Activated B cell treated with CpG ODN at 0.5 μM for 24 hours (primary cell): ENCODE data around the gene LYG2. TPM values are rescaled to one million over a fixed set of nuclear protein-coding genes. Genes with fewer than 3 reads are reported as not detected.

Source experiments
- ATAC-seq: fragments of 200-7000 bp; cut with Tn5 transposase; one replicate; pipeline ENCODE4 v1.10.0; 2021; ENCODE audit warnings: low read depth, mild to moderate bottlenecking, moderate library complexity
- CTCF ChIA-PET: fragments of 350-600 bp; sonication (Branson Sonifier 250); formaldehyde crosslinking; loops from one replicate; lab custom pipeline; 2021; ENCODE audit warnings: antibody characterized with exemption; lab: Charles Lee
- POLR2A ChIA-PET: fragments of 350-600 bp; sonication (Branson Sonifier 250); formaldehyde crosslinking; loops from one replicate; lab custom pipeline; 2021; ENCODE audit warnings: antibody characterized with exemption; lab: Charles Lee
- DNase-seq: peaks from one replicate; pipeline ENCODE4 v3.0.0; 2022
- H3K27ac Mint-ChIP-seq: one replicate; pipeline ENCODE4 v1.8.0; 2020; ENCODE audit warnings: mixed read lengths
- H3K27me3 Mint-ChIP-seq: one replicate; pipeline ENCODE4 v1.8.0; 2021; ENCODE audit warnings: mixed read lengths
- H3K36me3 Mint-ChIP-seq: one replicate; pipeline ENCODE4 v1.8.0; 2021; ENCODE audit warnings: low read depth, mixed read lengths
- H3K4me1 Mint-ChIP-seq: one replicate; pipeline ENCODE4 v1.8.0; 2021; ENCODE audit warnings: mixed read lengths
- H3K4me3 Mint-ChIP-seq: one replicate; pipeline ENCODE4 v1.8.0; 2020; ENCODE audit warnings: mild to moderate bottlenecking, mixed read lengths
- H3K9me3 Mint-ChIP-seq: one replicate; pipeline ENCODE4 v1.8.0; 2020; ENCODE audit warnings: mixed read lengths
- intact Hi-C: fragments of 100-400 bp; cut with micrococcal nuclease; formaldehyde crosslinking; loops from one replicate; pipeline ENCODE4 v1.15.1; 2024
- total RNA-seq: library from RNA; stranded (reverse); gene quantifications from 2 replicates; pipeline ENCODE4 v1.2.3, GENCODE V29; 2022
- TF ChIP-seq, protein P1 (sequence below): fragments of 200-600 bp; IDR thresholded peaks from one replicate; pipeline ENCODE4 v1.8.0; 2022; ENCODE audit warnings: antibody characterized with exemption, mild to moderate bottlenecking

LYG2 gene
- total RNA-seq, 1 donor from 2014 or later, result not detected

DNA sequence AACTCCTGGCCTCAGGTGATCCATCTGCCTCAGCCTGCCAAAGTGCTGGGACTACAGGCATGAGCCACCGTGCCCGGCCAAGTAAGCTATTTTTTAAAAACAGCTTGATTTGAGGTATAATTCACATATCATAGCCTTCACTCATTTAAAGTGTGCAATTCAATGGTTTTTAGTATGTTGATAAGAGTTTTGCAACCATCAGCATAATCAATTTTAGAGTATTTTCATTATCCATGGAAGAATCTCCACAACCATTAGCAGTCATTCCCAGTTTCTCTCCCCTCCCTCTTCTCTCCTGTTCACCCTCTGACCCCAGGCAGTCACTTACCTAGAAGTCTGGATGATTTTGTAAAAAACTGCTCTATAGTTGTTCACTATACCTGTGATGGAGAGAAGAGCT is 4.7 kb upstream of the LYG2 start:
- H3K27ac Mint-ChIP-seq, result no peak overlapping the region
- no peaks in the 10 kb centered on the region for H3K9me3 Mint-ChIP-seq
- no peaks in the 10 kb centered on the region for H3K36me3 Mint-ChIP-seq
- no peaks in the 10 kb centered on the region for H3K4me1 Mint-ChIP-seq
- intact Hi-C loops, result no loop called here
- TF ChIP-seq, protein P1, sequence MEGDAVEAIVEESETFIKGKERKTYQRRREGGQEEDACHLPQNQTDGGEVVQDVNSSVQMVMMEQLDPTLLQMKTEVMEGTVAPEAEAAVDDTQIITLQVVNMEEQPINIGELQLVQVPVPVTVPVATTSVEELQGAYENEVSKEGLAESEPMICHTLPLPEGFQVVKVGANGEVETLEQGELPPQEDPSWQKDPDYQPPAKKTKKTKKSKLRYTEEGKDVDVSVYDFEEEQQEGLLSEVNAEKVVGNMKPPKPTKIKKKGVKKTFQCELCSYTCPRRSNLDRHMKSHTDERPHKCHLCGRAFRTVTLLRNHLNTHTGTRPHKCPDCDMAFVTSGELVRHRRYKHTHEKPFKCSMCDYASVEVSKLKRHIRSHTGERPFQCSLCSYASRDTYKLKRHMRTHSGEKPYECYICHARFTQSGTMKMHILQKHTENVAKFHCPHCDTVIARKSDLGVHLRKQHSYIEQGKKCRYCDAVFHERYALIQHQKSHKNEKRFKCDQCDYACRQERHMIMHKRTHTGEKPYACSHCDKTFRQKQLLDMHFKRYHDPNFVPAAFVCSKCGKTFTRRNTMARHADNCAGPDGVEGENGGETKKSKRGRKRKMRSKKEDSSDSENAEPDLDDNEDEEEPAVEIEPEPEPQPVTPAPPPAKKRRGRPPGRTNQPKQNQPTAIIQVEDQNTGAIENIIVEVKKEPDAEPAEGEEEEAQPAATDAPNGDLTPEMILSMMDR, result no peak
- DNase-seq, result no peak
- ATAC-seq, result no peak
- H3K4me3 Mint-ChIP-seq, result no peak overlapping the region
- CTCF ChIA-PET, result no interaction called here
- H3K27me3 Mint-ChIP-seq, result peaks cover 2% of the 10 kb centered on the region
- POLR2A ChIA-PET, result no interaction called here

DNA sequence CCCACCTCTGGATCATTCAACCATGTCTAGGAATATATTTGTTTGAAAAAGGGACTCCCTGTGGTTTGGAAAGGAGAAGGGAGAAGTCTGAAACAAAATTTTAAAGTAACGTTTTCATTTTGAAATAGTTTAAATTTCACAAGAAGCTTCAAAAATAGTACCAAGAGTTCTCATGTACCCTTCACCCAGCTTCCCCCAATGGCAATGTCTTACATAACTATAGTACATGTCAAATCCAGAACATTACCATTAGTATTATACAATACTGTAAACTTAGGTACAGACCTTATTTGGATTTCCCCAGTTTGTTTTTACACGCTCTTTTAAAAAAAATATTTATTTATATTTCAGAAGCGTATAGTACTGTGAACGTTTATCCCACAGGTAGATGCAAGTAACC is 4.0 kb upstream of the LYG2 start:
- no peak overlapping the region for H3K4me3 Mint-ChIP-seq
- DNase-seq (no peak), ATAC-seq (no peak)
- ChIA-PET CTCF (no interaction called here), POLR2A (no interaction called here)
- no peaks in the 10 kb centered on the region for H3K9me3 Mint-ChIP-seq
- peaks cover 2% of the 10 kb centered on the region for H3K27me3 Mint-ChIP-seq
- intact Hi-C loops, result no loop called here
- no peak overlapping the region for H3K27ac Mint-ChIP-seq
- no peaks in the 10 kb centered on the region for H3K4me1 Mint-ChIP-seq
- H3K36me3 Mint-ChIP-seq, result no peaks in the 10 kb centered on the region
- TF ChIP-seq, protein P1, result no peak

DNA sequence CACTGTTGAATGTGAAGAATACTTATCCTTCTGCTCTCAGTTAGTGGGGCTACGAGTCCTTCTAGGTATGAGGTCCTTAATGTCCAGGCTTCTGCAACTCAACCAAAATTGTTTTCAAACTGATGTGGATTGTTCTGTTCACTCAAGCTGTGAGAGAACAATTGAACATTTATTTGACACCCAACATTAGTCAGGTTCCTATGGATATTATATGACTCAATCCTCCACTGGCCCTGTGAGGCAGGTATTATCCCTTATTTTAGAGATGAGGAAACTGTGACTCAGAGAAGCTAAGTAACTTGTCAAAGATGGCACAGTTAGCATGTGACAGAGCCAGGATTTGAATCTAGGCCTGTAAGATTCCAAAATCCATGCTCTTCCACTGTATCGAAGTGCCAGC is 1.2 kb upstream of the LYG2 start:
- CTCF ChIA-PET, result no interaction called here
- no peak for ATAC-seq

DNA sequence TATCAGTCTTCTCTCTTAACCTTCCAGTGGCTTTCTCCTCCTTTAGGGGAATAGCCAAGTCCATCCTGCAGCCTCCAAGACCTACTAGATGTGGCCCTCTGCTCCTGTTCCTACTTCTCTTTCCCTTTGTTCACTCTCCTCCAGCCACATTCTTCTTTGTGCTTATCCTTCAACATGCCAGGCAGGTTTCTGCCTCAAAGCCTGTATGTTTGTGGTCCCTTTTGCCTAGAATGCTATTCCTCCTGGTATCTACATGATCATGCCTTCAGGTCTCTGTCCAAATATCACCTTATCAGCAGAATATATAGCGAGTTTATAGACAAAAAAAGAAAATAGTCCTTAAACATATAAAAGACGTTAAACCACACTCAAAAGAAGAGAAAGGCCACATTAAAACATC is 5.5 kb downstream of the LYG2 start:
- no peaks in the 10 kb centered on the region for H3K27me3 Mint-ChIP-seq
- CTCF ChIA-PET, result no interaction called here
- no peaks in the 10 kb centered on the region for H3K4me1 Mint-ChIP-seq
- DNase-seq (no peak), ATAC-seq (no peak)
- POLR2A ChIA-PET, result no interaction called here
- peaks cover 6% of the 10 kb centered on the region for H3K36me3 Mint-ChIP-seq
- H3K4me3 Mint-ChIP-seq, result no peak overlapping the region
- no peak overlapping the region for H3K27ac Mint-ChIP-seq
- intact Hi-C loops, result no loop called here
- TF ChIP-seq, protein P1, result no peak
- H3K9me3 Mint-ChIP-seq, result peaks cover 2% of the 10 kb centered on the region

More for the DNA sequence above, 1.2 kb upstream of the LYG2 start:
- peaks cover 2% of the 10 kb centered on the region for H3K27me3 Mint-ChIP-seq
- no peak for DNase-seq
- H3K9me3 Mint-ChIP-seq, result no peaks in the 10 kb centered on the region
- H3K36me3 Mint-ChIP-seq, result no peaks in the 10 kb centered on the region
- intact Hi-C loops, result no loop called here
- H3K4me3 Mint-ChIP-seq, result no peak overlapping the region
- TF ChIP-seq, protein P1, result no peak
- no peaks in the 10 kb centered on the region for H3K4me1 Mint-ChIP-seq
- no peak overlapping the region for H3K27ac Mint-ChIP-seq
- POLR2A ChIA-PET, result no interaction called here

DNA sequence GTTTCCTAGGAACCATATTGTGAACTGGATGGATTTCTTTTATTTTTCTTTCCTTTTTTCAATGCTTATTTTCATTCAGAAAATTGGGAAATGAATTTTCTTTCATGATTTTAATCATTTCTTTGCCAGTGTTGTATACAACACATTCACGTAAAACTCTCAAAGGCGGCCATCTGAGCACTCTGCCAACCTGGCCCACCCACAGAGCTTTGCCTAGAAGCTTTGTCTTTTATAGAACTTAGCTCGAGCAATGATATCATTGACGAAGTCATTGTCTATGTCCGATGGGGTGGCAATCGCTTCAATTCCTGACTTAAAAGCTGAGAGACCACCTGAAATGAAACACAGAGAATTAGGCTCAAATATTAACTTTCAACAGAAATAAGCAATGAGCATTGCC is 13.3 kb downstream of the LYG2 start:
- POLR2A ChIA-PET, result no interaction called here

More for the DNA sequence above, 13.3 kb downstream of the LYG2 start:
- Mint-ChIP-seq H3K9me3 (no peaks in the 10 kb centered on the region), H3K4me1 (no peaks in the 10 kb centered on the region), H3K27ac (no peak overlapping the region), H3K36me3 (peaks cover 6% of the 10 kb centered on the region), H3K4me3 (no peak overlapping the region), H3K27me3 (no peaks in the 10 kb centered on the region)
- ATAC-seq (no peak), DNase-seq (no peak)
- TF ChIP-seq, protein P1, result no peak
- CTCF ChIA-PET, result no interaction called here
- intact Hi-C loops, result no loop called here
